ENCODE measurements around the gene UBE2V1. TPM values are rescaled to one million over a fixed set of nuclear protein-coding genes. Genes with fewer than 3 reads are reported as not detected.

The UBE2V1 gene
- polyA plus RNA-seq, 1 of the 3 experiments (the other 2 are of a cell fraction) = 99.7 TPM

GRCh38 chr20:50145566-50145965 lies 32.6 kb upstream of the UBE2V1 start:
- ChIA-PET CTCF (interaction anchor here (1.3 kb wide), 1 partner anchor 11 kb away, joined by 3 read pairs; no protein-coding TSS in a partner anchor), POLR2A (no interaction called here)
- Histone ChIP-seq H3K9me3 (no peaks in the 10 kb centered on the region), H3K4me3 (ENCODE audit: low read depth in 2 of 2, low read length in 1 of 2) (no peak overlapping the region), H3K4me1 (ENCODE audit: control insufficient read depth in 1 of 2, insufficient read depth in 2 of 2, low read depth in 1 of 2, low read length in 1 of 2) (peaks cover 11 to 24% of the 10 kb centered on the region in 2 experiments; a peak in 2 of 4 replicates), H3F3A (replicated peaks; ENCODE audit: insufficient read depth) (peaks cover 7% of the 10 kb centered on the region), H3K27me3 (ENCODE audit: insufficient read depth) (no peaks in the 10 kb centered on the region), H3K9ac (no peak overlapping the region), H3K27ac (ENCODE audit: low read depth in 2 of 2, low read length in 1 of 2) (no peak overlapping the region), H3K36me3 (replicated peaks in 1 of 2; ENCODE audit: control insufficient read depth in 1 of 2, insufficient read depth in 2 of 2, low read length in 1 of 2) (peaks cover 10 to 13% of the 10 kb centered on the region in 2 experiments), H4K20me1 (ENCODE audit: insufficient read depth) (no peaks in the 10 kb centered on the region), H3K9me2 (no peaks in the 10 kb centered on the region), H2AFZ (ENCODE audit: low read depth) (no peak overlapping the region), H3K79me2 (ENCODE audit: insufficient read depth) (peaks cover 75% of the 10 kb centered on the region), H3K4me2 (no peak overlapping the region)
- TF ChIP-seq NRF1 (IDR thresholded peaks at IDR 0.05; ENCODE audit: low read depth, low read length) = no peak
- TF ChIP-seq TEAD4 (IDR thresholded peaks at IDR 0.05; ENCODE audit: borderline replicate concordance, insufficient read depth) = no peak
- TF ChIP-seq, protein P1, sequence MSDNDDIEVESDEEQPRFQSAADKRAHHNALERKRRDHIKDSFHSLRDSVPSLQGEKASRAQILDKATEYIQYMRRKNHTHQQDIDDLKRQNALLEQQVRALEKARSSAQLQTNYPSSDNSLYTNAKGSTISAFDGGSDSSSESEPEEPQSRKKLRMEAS (IDR thresholded peaks at IDR 0.05; ENCODE audit: low read depth) = no peak
- no peak for TF ChIP-seq RFX5 (IDR thresholded peaks at IDR 0.05; ENCODE audit: low read length)
- DNase-seq = no peak
- WGBS (ENCODE audit: low lambda C conversion rate) = 100% methylated on average over 6 of the region's 6 CpGs

DNA sequence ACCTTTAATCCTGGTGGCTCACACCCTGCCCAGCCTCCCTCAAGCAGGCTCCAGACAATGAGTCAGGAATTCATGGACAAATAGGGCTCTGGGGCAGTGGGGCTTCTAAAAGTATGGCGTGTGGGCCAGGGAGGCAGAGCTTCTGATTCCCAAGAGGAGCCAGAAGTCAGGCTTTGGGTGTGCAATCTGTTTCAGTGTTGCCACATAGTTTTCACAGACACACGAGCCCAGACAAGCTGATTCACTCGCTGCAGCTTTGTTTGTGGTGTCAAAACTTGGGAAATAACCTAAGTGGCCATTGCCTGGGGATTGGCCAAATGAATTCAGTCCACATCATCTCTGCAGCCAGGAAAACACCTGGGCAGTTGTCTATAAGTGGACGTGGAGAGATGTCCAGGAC lies 31.4 kb upstream of the UBE2V1 start:
- no peaks in the 10 kb centered on the region for H3K9me3 ChIP-seq
- no peaks in the 10 kb centered on the region for H3K9me2 ChIP-seq
- no peak overlapping the region for H2AFZ ChIP-seq (ENCODE audit: low read depth)
- H3F3A ChIP-seq (replicated peaks; ENCODE audit: insufficient read depth) = peaks cover 7% of the 10 kb centered on the region
- no peak for DNase-seq
- no peak overlapping the region for H3K4me2 ChIP-seq
- no peaks in the 10 kb centered on the region for H3K27me3 ChIP-seq (ENCODE audit: insufficient read depth)
- peaks cover 11 to 16% of the 10 kb centered on the region in 2 experiments; a peak in 2 of 4 replicates for H3K4me1 ChIP-seq (ENCODE audit: control insufficient read depth in 1 of 2, insufficient read depth in 2 of 2, low read depth in 1 of 2, low read length in 1 of 2)
- peaks cover 67% of the 10 kb centered on the region for H3K79me2 ChIP-seq (ENCODE audit: insufficient read depth)
- H3K36me3 ChIP-seq (replicated peaks in 1 of 2; ENCODE audit: control insufficient read depth in 1 of 2, insufficient read depth in 2 of 2, low read length in 1 of 2) = peaks cover 10 to 13% of the 10 kb centered on the region in 2 experiments
- peak overlapping the region in 1 of 2 experiments; percentile 40; a peak in 2 of 4 replicates for H3K27ac ChIP-seq (ENCODE audit: low read depth in 2 of 2, low read length in 1 of 2)
- no peak for TF ChIP-seq IRF3 (IDR thresholded peaks at IDR 0.05; ENCODE audit: low read depth, low read length)
- TF ChIP-seq, protein P2, sequence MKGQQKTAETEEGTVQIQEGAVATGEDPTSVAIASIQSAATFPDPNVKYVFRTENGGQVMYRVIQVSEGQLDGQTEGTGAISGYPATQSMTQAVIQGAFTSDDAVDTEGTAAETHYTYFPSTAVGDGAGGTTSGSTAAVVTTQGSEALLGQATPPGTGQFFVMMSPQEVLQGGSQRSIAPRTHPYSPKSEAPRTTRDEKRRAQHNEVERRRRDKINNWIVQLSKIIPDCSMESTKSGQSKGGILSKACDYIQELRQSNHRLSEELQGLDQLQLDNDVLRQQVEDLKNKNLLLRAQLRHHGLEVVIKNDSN (IDR thresholded peaks at IDR 0.05; ENCODE audit: borderline replicate concordance, low read depth) = no peak
- no peak for TF ChIP-seq TEAD4 (IDR thresholded peaks at IDR 0.05; ENCODE audit: borderline replicate concordance, insufficient read depth)
- TF ChIP-seq, protein P1 (IDR thresholded peaks at IDR 0.05; ENCODE audit: low read depth) = no peak
- H4K20me1 ChIP-seq (ENCODE audit: insufficient read depth) = no peaks in the 10 kb centered on the region
- no peak overlapping the region for H3K4me3 ChIP-seq (ENCODE audit: low read depth in 2 of 2, low read length in 1 of 2)
- POLR2A ChIA-PET = no interaction called here
- no peak overlapping the region for H3K9ac ChIP-seq
- CTCF ChIA-PET = interaction anchor here (1.2 to 2.8 kb wide), 6 partner anchors 9 to 317 kb away, joined by 3 to 10 read pairs (median 5); partner anchors contain the start of gene PEDS1
- 44% methylated on average over 4 of the region's 4 CpGs for WGBS (ENCODE audit: low lambda C conversion rate)

GRCh38 chr20:50142812-50143211 lies 29.9 kb upstream of the UBE2V1 start:
- no peaks in the 10 kb centered on the region for H3K9me3 ChIP-seq
- CTCF ChIA-PET = interaction anchor here (1.5 to 2.8 kb wide), 2 partner anchors 36 to 164 kb away, joined by 3 to 10 read pairs; no protein-coding TSS in a partner anchor
- no peak overlapping the region for H3K4me3 ChIP-seq (ENCODE audit: low read depth in 2 of 2, low read length in 1 of 2)
- H3K27me3 ChIP-seq (ENCODE audit: insufficient read depth) = no peaks in the 10 kb centered on the region
- no peaks in the 10 kb centered on the region for H4K20me1 ChIP-seq (ENCODE audit: insufficient read depth)
- H3K36me3 ChIP-seq (replicated peaks in 1 of 2; ENCODE audit: control insufficient read depth in 1 of 2, insufficient read depth in 2 of 2, low read length in 1 of 2) = peaks cover 10 to 13% of the 10 kb centered on the region in 2 experiments
- H3K79me2 ChIP-seq (ENCODE audit: insufficient read depth) = peaks cover 57% of the 10 kb centered on the region
- H3K9me2 ChIP-seq = no peaks in the 10 kb centered on the region
- no peak overlapping the region for H2AFZ ChIP-seq (ENCODE audit: low read depth)
- no peak overlapping the region for H3K9ac ChIP-seq
- POLR2A ChIA-PET = no interaction called here
- H3K27ac ChIP-seq (ENCODE audit: low read depth in 2 of 2, low read length in 1 of 2) = no peak overlapping the region
- H3F3A ChIP-seq (replicated peaks; ENCODE audit: insufficient read depth) = peaks cover 7% of the 10 kb centered on the region
- H3K4me2 ChIP-seq = no peak overlapping the region
- H3K4me1 ChIP-seq (ENCODE audit: control insufficient read depth in 1 of 2, insufficient read depth in 2 of 2, low read depth in 1 of 2, low read length in 1 of 2) = peaks cover 11 to 14% of the 10 kb centered on the region in 2 experiments; a peak in 2 of 4 replicates
- no peak for DNase-seq
- 86% methylated on average over 5 of the region's 6 CpGs for WGBS (ENCODE audit: low lambda C conversion rate)
- TF ChIP-seq CTCF (IDR thresholded peaks at IDR 0.05) (no peak), EZH2phosphoT487 (IDR thresholded peaks at IDR 0.05; ENCODE audit: borderline replicate concordance, low read depth) (no peak), RCOR1 (IDR thresholded peaks at IDR 0.05; ENCODE audit: low read length) (no peak), MXI1 (IDR thresholded peaks at IDR 0.05; ENCODE audit: low read depth, low read length) (no peak), RXRA (IDR thresholded peaks at IDR 0.05; ENCODE audit: borderline replicate concordance, low read depth) (no peak), JUND (IDR thresholded peaks at IDR 0.05) (no peak), SMC3 (IDR thresholded peaks at IDR 0.05; ENCODE audit: low read depth, low read length) (no peak), NRF1 (IDR thresholded peaks at IDR 0.05; ENCODE audit: low read depth, low read length) (no peak), ELF1 (IDR thresholded peaks at IDR 0.05) (no peak)
- TF ChIP-seq, protein P1 (IDR thresholded peaks at IDR 0.05; ENCODE audit: low read depth) = no peak

All from SK-N-SH (cell line).